OCI-LY3 (cell line): Measurements from ENCODE around the gene CAMSAP2.

Experiments
- EZH2phosphoT487 ChIP-seq: fragments of 200-600 bp; shearing (Covaris generic); IDR thresholded peaks from 2 replicates; pipeline ENCODE4 v1.6.1; 2018; ENCODE audit warnings: antibody characterized with exemption, mixed run types, low read depth
- TF ChIP-seq, protein P1 (sequence below): fragments of 200-600, 300-600 bp; sonication (generic); IDR thresholded peaks from 2 replicates; pipeline ENCODE4 v1.5.1; 2014; ENCODE audit warnings: antibody characterized with exemption, low read length, low read depth

GRCh38 chr1:200699871-200700270 is 38.8 kb upstream of the CAMSAP2 start:
- TF ChIP-seq, protein P1, sequence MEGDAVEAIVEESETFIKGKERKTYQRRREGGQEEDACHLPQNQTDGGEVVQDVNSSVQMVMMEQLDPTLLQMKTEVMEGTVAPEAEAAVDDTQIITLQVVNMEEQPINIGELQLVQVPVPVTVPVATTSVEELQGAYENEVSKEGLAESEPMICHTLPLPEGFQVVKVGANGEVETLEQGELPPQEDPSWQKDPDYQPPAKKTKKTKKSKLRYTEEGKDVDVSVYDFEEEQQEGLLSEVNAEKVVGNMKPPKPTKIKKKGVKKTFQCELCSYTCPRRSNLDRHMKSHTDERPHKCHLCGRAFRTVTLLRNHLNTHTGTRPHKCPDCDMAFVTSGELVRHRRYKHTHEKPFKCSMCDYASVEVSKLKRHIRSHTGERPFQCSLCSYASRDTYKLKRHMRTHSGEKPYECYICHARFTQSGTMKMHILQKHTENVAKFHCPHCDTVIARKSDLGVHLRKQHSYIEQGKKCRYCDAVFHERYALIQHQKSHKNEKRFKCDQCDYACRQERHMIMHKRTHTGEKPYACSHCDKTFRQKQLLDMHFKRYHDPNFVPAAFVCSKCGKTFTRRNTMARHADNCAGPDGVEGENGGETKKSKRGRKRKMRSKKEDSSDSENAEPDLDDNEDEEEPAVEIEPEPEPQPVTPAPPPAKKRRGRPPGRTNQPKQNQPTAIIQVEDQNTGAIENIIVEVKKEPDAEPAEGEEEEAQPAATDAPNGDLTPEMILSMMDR, result no peak
- TF ChIP-seq EZH2phosphoT487, result no peak
